ENCODE data around the gene ACOT2.
"Not testable (repeated sequence)": the region's sequence is repeated elsewhere in the genome, so short reads cannot be mapped to it uniquely, and the experiment has no call there.

Gene ACOT2

GRCh38 chr14:73582102-73582979 is 13.3 kb downstream of the ACOT2 start:
- H3K18ac ChIP-seq (ENCODE audit: low read depth in 1 of 2, low read length in 2 of 2); H2BK12ac ChIP-seq (ENCODE audit: low read length in 2 of 2); H3K4me1 ChIP-seq (ENCODE audit: control insufficient read depth, insufficient read depth, low read depth, low read length); H3K79me1 ChIP-seq (replicated peaks; ENCODE audit: low read length, poor library complexity, severe bottlenecking); H3K4ac ChIP-seq (ENCODE audit: low read depth in 1 of 2, low read length in 2 of 2); H4K91ac ChIP-seq (ENCODE audit: low read length); H3K4me2 ChIP-seq (ENCODE audit: low read length, poor library complexity, severe bottlenecking); H2AK5ac ChIP-seq (ENCODE audit: low read length, severe bottlenecking); H4K8ac ChIP-seq (ENCODE audit: low read length); DNase-seq; H2BK120ac ChIP-seq (ENCODE audit: low read depth, low read length); H3K14ac ChIP-seq (ENCODE audit: low read length in 2 of 2); H3K27me3 ChIP-seq (ENCODE audit: control insufficient read depth in 1 of 2, insufficient read depth in 1 of 2, low read length in 2 of 2); H2AFZ ChIP-seq (ENCODE audit: low read depth, low read length); H3K9me3 ChIP-seq (ENCODE audit: control insufficient read depth, low read length); H2BK15ac ChIP-seq (ENCODE audit: low read depth, poor library complexity, severe bottlenecking); H3K36me3 ChIP-seq (ENCODE audit: control insufficient read depth in 1 of 2, insufficient read depth in 2 of 2, low read depth in 1 of 2, low read length in 2 of 2); H3K23ac ChIP-seq (ENCODE audit: low read length in 2 of 2); H3K4me3 ChIP-seq (ENCODE audit: insufficient read depth in 1 of 2, low read depth in 1 of 2, low read length in 2 of 2); H3K27ac ChIP-seq (ENCODE audit: low read length, poor library complexity, severe bottlenecking); H3K9ac ChIP-seq (ENCODE audit: low read length); H2BK5ac ChIP-seq (ENCODE audit: low read depth, low read length, poor library complexity, severe bottlenecking): not testable (repeated sequence)
- 93% methylated on average over 7 of the region's 11 CpGs for WGBS

GRCh38 chr14:73588695-73589094 is 19.7 kb downstream of the ACOT2 start:
- H2BK15ac ChIP-seq (ENCODE audit: low read depth, poor library complexity, severe bottlenecking): no peak overlapping the region
- peaks cover 0 to 3% of the 10 kb centered on the region in 2 experiments for H3K27me3 ChIP-seq (ENCODE audit: control insufficient read depth in 1 of 2, insufficient read depth in 1 of 2, low read length in 2 of 2)
- H2BK5ac ChIP-seq (ENCODE audit: low read depth, low read length, poor library complexity, severe bottlenecking): no peak overlapping the region
- H2AFZ ChIP-seq (ENCODE audit: low read depth, low read length): no peak overlapping the region
- H2BK120ac ChIP-seq (ENCODE audit: low read depth, low read length): no peak overlapping the region
- no peak for DNase-seq
- H3K4me2 ChIP-seq (ENCODE audit: low read length, poor library complexity, severe bottlenecking): no peak overlapping the region
- 100% methylated on average over 1 of the region's 1 CpG for WGBS
- peaks cover 2% of the 10 kb centered on the region for H3K4me1 ChIP-seq (ENCODE audit: control insufficient read depth, insufficient read depth, low read depth, low read length)
- no peak overlapping the region for H3K4me3 ChIP-seq (ENCODE audit: insufficient read depth in 1 of 2, low read depth in 1 of 2, low read length in 2 of 2)
- H3K27ac ChIP-seq (ENCODE audit: low read length, poor library complexity, severe bottlenecking): no peak overlapping the region
- no peak overlapping the region for H4K8ac ChIP-seq (ENCODE audit: low read length)
- H2BK12ac ChIP-seq (ENCODE audit: low read length in 2 of 2): no peak overlapping the region
- no peak overlapping the region for H3K18ac ChIP-seq (ENCODE audit: low read depth in 1 of 2, low read length in 2 of 2)
- no peak overlapping the region for H4K91ac ChIP-seq (ENCODE audit: low read length)
- H3K14ac ChIP-seq (ENCODE audit: low read length in 2 of 2): no peak overlapping the region
- no peak overlapping the region for H3K23ac ChIP-seq (ENCODE audit: low read length in 2 of 2)
- no peaks in the 10 kb centered on the region for H3K36me3 ChIP-seq (ENCODE audit: control insufficient read depth in 1 of 2, insufficient read depth in 2 of 2, low read depth in 1 of 2, low read length in 2 of 2)
- H2AK5ac ChIP-seq (ENCODE audit: low read length, severe bottlenecking): no peak overlapping the region
- no peak overlapping the region for H3K4ac ChIP-seq (ENCODE audit: low read depth in 1 of 2, low read length in 2 of 2)
- H3K9me3 ChIP-seq (ENCODE audit: control insufficient read depth, low read length): no peaks in the 10 kb centered on the region
- H3K9ac ChIP-seq (ENCODE audit: low read length): no peak overlapping the region
- H3K79me1 ChIP-seq (replicated peaks; ENCODE audit: low read length, poor library complexity, severe bottlenecking): no peaks in the 10 kb centered on the region

- no peak overlapping the region for H2BK5ac ChIP-seq (ENCODE audit: low read depth, low read length, poor library complexity, severe bottlenecking)
- no peak overlapping the region for H3K4ac ChIP-seq (ENCODE audit: low read depth in 1 of 2, low read length in 2 of 2)
- H3K9ac ChIP-seq (ENCODE audit: low read length): no peak overlapping the region
- no peak overlapping the region for H2AK5ac ChIP-seq (ENCODE audit: low read length, severe bottlenecking)
- H3K27ac ChIP-seq (ENCODE audit: low read length, poor library complexity, severe bottlenecking): no peak overlapping the region
- no peak overlapping the region for H2AFZ ChIP-seq (ENCODE audit: low read depth, low read length)
- H3K4me2 ChIP-seq (ENCODE audit: low read length, poor library complexity, severe bottlenecking): no peak overlapping the region
- no peaks in the 10 kb centered on the region for H3K79me1 ChIP-seq (replicated peaks; ENCODE audit: low read length, poor library complexity, severe bottlenecking)
- H3K36me3 ChIP-seq (ENCODE audit: control insufficient read depth in 1 of 2, insufficient read depth in 2 of 2, low read depth in 1 of 2, low read length in 2 of 2): no peaks in the 10 kb centered on the region
- H4K91ac ChIP-seq (ENCODE audit: low read length): no peak overlapping the region
- H2BK15ac ChIP-seq (ENCODE audit: low read depth, poor library complexity, severe bottlenecking): no peak overlapping the region
- H4K8ac ChIP-seq (ENCODE audit: low read length): no peak overlapping the region
- 85% methylated on average over 4 of the region's 4 CpGs for WGBS
- DNase-seq: no peak
- H3K14ac ChIP-seq (ENCODE audit: low read length in 2 of 2): no peak overlapping the region
- H3K27me3 ChIP-seq (ENCODE audit: control insufficient read depth in 1 of 2, insufficient read depth in 1 of 2, low read length in 2 of 2): peaks cover 0 to 3% of the 10 kb centered on the region in 2 experiments
- H2BK12ac ChIP-seq (ENCODE audit: low read length in 2 of 2): no peak overlapping the region
- H3K9me3 ChIP-seq (ENCODE audit: control insufficient read depth, low read length): no peaks in the 10 kb centered on the region
- no peak overlapping the region for H3K4me3 ChIP-seq (ENCODE audit: insufficient read depth in 1 of 2, low read depth in 1 of 2, low read length in 2 of 2)
- no peak overlapping the region for H3K23ac ChIP-seq (ENCODE audit: low read length in 2 of 2)
- no peak overlapping the region for H3K18ac ChIP-seq (ENCODE audit: low read depth in 1 of 2, low read length in 2 of 2)
- peaks cover 2% of the 10 kb centered on the region for H3K4me1 ChIP-seq (ENCODE audit: control insufficient read depth, insufficient read depth, low read depth, low read length)
- H2BK120ac ChIP-seq (ENCODE audit: low read depth, low read length): no peak overlapping the region
These were observed 20.1 kb downstream of the ACOT2 start for GRCh38 chr14:73589116-73589515.

GRCh38 chr14:73590673-73591004 is 21.6 kb downstream of the ACOT2 start:
- not testable (repeated sequence) for H3K4me2 ChIP-seq (ENCODE audit: low read length, poor library complexity, severe bottlenecking); H3K79me1 ChIP-seq (replicated peaks; ENCODE audit: low read length, poor library complexity, severe bottlenecking); H4K8ac ChIP-seq (ENCODE audit: low read length); H2AFZ ChIP-seq (ENCODE audit: low read depth, low read length); H3K27me3 ChIP-seq (ENCODE audit: control insufficient read depth in 1 of 2, insufficient read depth in 1 of 2, low read length in 2 of 2); H3K4me3 ChIP-seq (ENCODE audit: insufficient read depth in 1 of 2, low read depth in 1 of 2, low read length in 2 of 2); H2BK15ac ChIP-seq (ENCODE audit: low read depth, poor library complexity, severe bottlenecking); H4K91ac ChIP-seq (ENCODE audit: low read length); H3K23ac ChIP-seq (ENCODE audit: low read length in 2 of 2); H3K9me3 ChIP-seq (ENCODE audit: control insufficient read depth, low read length); DNase-seq; H3K18ac ChIP-seq (ENCODE audit: low read depth in 1 of 2, low read length in 2 of 2); H2BK5ac ChIP-seq (ENCODE audit: low read depth, low read length, poor library complexity, severe bottlenecking); H2AK5ac ChIP-seq (ENCODE audit: low read length, severe bottlenecking); H3K14ac ChIP-seq (ENCODE audit: low read length in 2 of 2); H3K36me3 ChIP-seq (ENCODE audit: control insufficient read depth in 1 of 2, insufficient read depth in 2 of 2, low read depth in 1 of 2, low read length in 2 of 2); H2BK12ac ChIP-seq (ENCODE audit: low read length in 2 of 2); H3K4ac ChIP-seq (ENCODE audit: low read depth in 1 of 2, low read length in 2 of 2); H3K27ac ChIP-seq (ENCODE audit: low read length, poor library complexity, severe bottlenecking); H3K9ac ChIP-seq (ENCODE audit: low read length); H2BK120ac ChIP-seq (ENCODE audit: low read depth, low read length); H3K4me1 ChIP-seq (ENCODE audit: control insufficient read depth, insufficient read depth, low read depth, low read length)
- WGBS: 98% methylated on average over 29 of the region's 32 CpGs
